Measurements from ENCODE around the gene LRMDA.

The LRMDA gene

DNA sequence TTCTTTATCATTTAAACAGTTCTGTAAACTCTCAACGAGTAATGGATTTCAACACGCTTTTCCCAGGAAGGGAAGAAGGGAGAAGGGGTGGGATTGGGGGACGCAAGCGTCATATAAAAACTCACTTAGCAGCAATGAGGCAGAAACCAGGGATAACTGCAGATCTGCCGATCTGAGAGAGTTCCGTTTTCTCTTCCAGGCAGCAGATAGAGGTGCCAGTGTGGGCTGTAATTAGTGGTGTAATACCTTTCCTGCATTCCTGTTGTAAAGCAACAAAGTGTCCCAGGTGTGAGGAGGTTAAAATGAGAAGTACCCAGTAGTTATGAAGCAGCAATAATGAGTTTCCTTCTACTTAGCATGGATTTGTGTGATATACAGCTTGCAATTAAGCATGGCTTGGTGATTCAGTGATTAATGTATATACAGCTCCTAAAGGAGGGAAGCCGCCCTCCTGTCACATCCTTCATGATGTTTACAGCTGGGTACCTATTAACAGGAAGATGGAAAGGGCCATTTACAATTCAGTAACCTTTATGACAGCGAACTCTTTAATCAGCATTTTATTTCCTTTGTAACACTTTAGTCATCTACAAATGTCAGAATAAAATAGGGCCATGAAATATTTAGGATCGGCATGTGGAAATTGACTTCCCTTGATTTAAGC, 271.9 kb downstream of the LRMDA start (continued):
- TF ChIP-seq ZNF548 (tag by site-specific recombination; IDR thresholded peaks at IDR 0.05) (no peak), YY1 (tag by site-specific recombination; IDR thresholded peaks at IDR 0.05) (0 out of 2 replicates have a peak, but pooled peaks have one; percentile 31), ZNF155 (tag by site-specific recombination; IDR thresholded peaks at IDR 0.05) (no peak), ZNF404 (tag by site-specific recombination; IDR thresholded peaks at IDR 0.05) (0 out of 2 replicates have a peak, but pooled peaks have one; percentile 5), ZNF2 (tag by site-specific recombination; IDR thresholded peaks at IDR 0.05) (no peak), ZNF266 (tag by site-specific recombination; IDR thresholded peaks at IDR 0.05; ENCODE audit: low read depth) (no peak), ZNF239 (tag by site-specific recombination; IDR thresholded peaks at IDR 0.05) (no peak), ZEB2 (tag by site-specific recombination; IDR thresholded peaks at IDR 0.05) (0 out of 2 replicates have a peak, but pooled peaks have one; percentile 23), ZBTB8A (tag by site-specific recombination; IDR thresholded peaks at IDR 0.05) (peak; percentile 39; the same call in 1 of the 2 replicates), ZNF530 (tag by site-specific recombination; IDR thresholded peaks at IDR 0.05; ENCODE audit: low read depth) (no peak), ZNF843 (tag by site-specific recombination; IDR thresholded peaks at IDR 0.05) (peak; percentile 55; the same call in 1 of the 2 replicates), ZSCAN30 (tag by site-specific recombination; IDR thresholded peaks at IDR 0.05) (no peak), ZNF518A (tag by site-specific recombination; conservative IDR thresholded peaks at IDR 0.05; ENCODE audit: low read depth) (no peak), GLI2 (tag by site-specific recombination; IDR thresholded peaks at IDR 0.05; ENCODE audit: borderline replicate concordance, low read depth) (0 out of 2 replicates have a peak, but pooled peaks have one; percentile 20), BCL6B (tag by site-specific recombination; IDR thresholded peaks at IDR 0.05) (0 out of 2 replicates have a peak, but pooled peaks have one; percentile 60), ZNF660 (tag by site-specific recombination; IDR thresholded peaks at IDR 0.05) (no peak), ZNF707 (tag by site-specific recombination; IDR thresholded peaks at IDR 0.05) (no peak), PRDM1 (tag by site-specific recombination; IDR thresholded peaks at IDR 0.05) (0 out of 2 replicates have a peak, but pooled peaks have one; percentile 13), ZNF529 (tag by site-specific recombination; IDR thresholded peaks at IDR 0.05; ENCODE audit: insufficient replicate concordance) (no peak), IKZF3 (tag by site-specific recombination; IDR thresholded peaks at IDR 0.05) (0 out of 2 replicates have a peak, but pooled peaks have one; percentile 9), ZBTB20 (tag by site-specific recombination; IDR thresholded peaks at IDR 0.05) (0 out of 2 replicates have a peak, but pooled peaks have one; percentile 17), OSR2 (tag by site-specific recombination; IDR thresholded peaks at IDR 0.05) (peak; percentile 53), MEIS1 (CRISPR knock-in tag; IDR thresholded peaks at IDR 0.05; ENCODE audit: borderline replicate concordance) (no peak), ZNF132 (tag by site-specific recombination; IDR thresholded peaks at IDR 0.05; ENCODE audit: borderline replicate concordance) (no peak), ZBTB21 (tag by site-specific recombination; IDR thresholded peaks at IDR 0.05) (no peak), ZBTB17 (tag by site-specific recombination; IDR thresholded peaks at IDR 0.05) (peak; percentile 94), FEZF1 (tag by site-specific recombination; IDR thresholded peaks at IDR 0.05) (peak; percentile 61)
